Panc1 (cell line): ENCODE measurements around the gene KLF6. TPM values are rescaled to one million over a fixed set of nuclear protein-coding genes. Genes with fewer than 3 reads are reported as not detected.

ENCODE experiments used
- ATAC-seq: fragments of 200-7000 bp; cut with Tn5 transposase; 2 replicates; pipeline ENCODE4 v1.9.1; 2020; ENCODE audit warnings: mild to moderate bottlenecking, moderate library complexity
- BruUV-seq: library from RNA; stranded (reverse); fragments of 400-500 nt; replicated peaks from 2 replicates; lab custom pipeline; 2021; lab: Mats Ljungman, UMichigan
- CTCF ChIA-PET: fragments of 300-600 bp; sonication (Branson Sonifier 250); formaldehyde crosslinking; loops from one replicate; lab custom pipeline; 2022; ENCODE audit warnings: antibody characterized with exemption; lab: Charles Lee
- POLR2A ChIA-PET: fragments of 300-600 bp; sonication (Branson Sonifier 250); formaldehyde crosslinking; loops from one replicate; lab custom pipeline; 2022; ENCODE audit warnings: antibody characterized with exemption; lab: Charles Lee
- DNase-seq: peaks from one replicate; pipeline ENCODE4 v3.0.0-alpha.2; 2010; ENCODE audit warnings: low read depth, low spot score
- H3K27ac ChIP-seq: 2 replicates; pipeline ENCODE4 v1.5.1; 2011; ENCODE audit warnings: mild to moderate bottlenecking, low read length, inconsistent platforms
- H3K27me3 ChIP-seq: fragments of 200-500 bp; sonication (Bioruptor generic); 2 replicates; pipeline ENCODE4 v1.6.0; 2014; ENCODE audit warnings: low read length, inconsistent platforms; ENCODE audit not compliant: control insufficient read depth, insufficient read depth
- H3K36me3 ChIP-seq: fragments of 200-500 bp; sonication (Bioruptor generic); 2 replicates; pipeline ENCODE4 v1.5.1; 2014; ENCODE audit warnings: inconsistent platforms, mild to moderate bottlenecking, low read length, moderate library complexity; ENCODE audit not compliant: control insufficient read depth, insufficient read depth
- H3K4me1 ChIP-seq: 2 replicates; pipeline ENCODE4 v1.5.1; 2011; ENCODE audit warnings: inconsistent platforms, mild to moderate bottlenecking, low read length, moderate library complexity; ENCODE audit not compliant: control insufficient read depth, insufficient read depth
- H3K4me3 ChIP-seq, 2 experiments: 2 replicates each; pipeline ENCODE4 v1.5.1; 2011 to 2012; ENCODE audit warnings: low read depth in 2 of 2, low read length in 2 of 2, mild to moderate bottlenecking in 2 of 2, inconsistent platforms in 1 of 2, moderate library complexity in 1 of 2
- H3K9me3 ChIP-seq: fragments of 200-500 bp; sonication (Bioruptor generic); 2 replicates; pipeline ENCODE4 v1.5.1; 2014; ENCODE audit warnings: low read depth, mild to moderate bottlenecking, inconsistent platforms, low read length, moderate library complexity; ENCODE audit not compliant: control insufficient read depth, insufficient read depth
- POLR2AphosphoS5 ChIP-seq: IDR thresholded peaks from 2 replicates; pipeline ENCODE4 v1.6.1; 2012; ENCODE audit warnings: mild to moderate bottlenecking, low read depth, low read length, moderate library complexity
- SIN3A ChIP-seq: IDR thresholded peaks from 2 replicates; pipeline ENCODE4 v1.6.1; 2012; ENCODE audit warnings: low read depth, mild to moderate bottlenecking, low read length, moderate library complexity, borderline replicate concordance; ENCODE audit not compliant: insufficient read depth
- TCF7L2 ChIP-seq: IDR thresholded peaks from 2 replicates; pipeline ENCODE4 v1.6.1; 2011; ENCODE audit warnings: mild to moderate bottlenecking, low read depth, low read length, inconsistent platforms
- in situ Hi-C: cut with HindIII; loops from 2 replicates; pipeline ENCODE4 v1.10.0; 2016; ENCODE audit warnings: low sequenced_read_pairs, low pct_unique_long_range_greater_than_20kb
- intact Hi-C: fragments of 100-400 bp; cut with micrococcal nuclease; formaldehyde crosslinking; loops from one replicate; pipeline ENCODE4 v1.10.0; 2022; ENCODE audit not compliant: unreplicated experiment
- total RNA-seq: library from RNA; stranded (reverse); gene quantifications from one replicate; pipeline ENCODE4 v1.2.1, GENCODE V29; 2021; ENCODE audit not compliant: unreplicated experiment
- TF ChIP-seq, protein P1 (sequence below), 2 experiments: IDR thresholded peaks; 2 replicates each; pipeline ENCODE4 v1.6.1; 2011 to 2012; ENCODE audit warnings: low read depth in 2 of 2, control low read depth in 1 of 2, low read length in 1 of 2, mild to moderate bottlenecking in 1 of 2, moderate library complexity in 1 of 2; ENCODE audit not compliant: insufficient read depth in 1 of 2
- TF ChIP-seq, protein P2 (sequence below): fragments of 450-650 bp; IDR thresholded peaks from 2 replicates; pipeline ENCODE4 v1.5.1; 2017; ENCODE audit warnings: mild to moderate bottlenecking

KLF6 gene
- total RNA-seq, 1 experiment from 2014 or later, result 177 TPM

DNA sequence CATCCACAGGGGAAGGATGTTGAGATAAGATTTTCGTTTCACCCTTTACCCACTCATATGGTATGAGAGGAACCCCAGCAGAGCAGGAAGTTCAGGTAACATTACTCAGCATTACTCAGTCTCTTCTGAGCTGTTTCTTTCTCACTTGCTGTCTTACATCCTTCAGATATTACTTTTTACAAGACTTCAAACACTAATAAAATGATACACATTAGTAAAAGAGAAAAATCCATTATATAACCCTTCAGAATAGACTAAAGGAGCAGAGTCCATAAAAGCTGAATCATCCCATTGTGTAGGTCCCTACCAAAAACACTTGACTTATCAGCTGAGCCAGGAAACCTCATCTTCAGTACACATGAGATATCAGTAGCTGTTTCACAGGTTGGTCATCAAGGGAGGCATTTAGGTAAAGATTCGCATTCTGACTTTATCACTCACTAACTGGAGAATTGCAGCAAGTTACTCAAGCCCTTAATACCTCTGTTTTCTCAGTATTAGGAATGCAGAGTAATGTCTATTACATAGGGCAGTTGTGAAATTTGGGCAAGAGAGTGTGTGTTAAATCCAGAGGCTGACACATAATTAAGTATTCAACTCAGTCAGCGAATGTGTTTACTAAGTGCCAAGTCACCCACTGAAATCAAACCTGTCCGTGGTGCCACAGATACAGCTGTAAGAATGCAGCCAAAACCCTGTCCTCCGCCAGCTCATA, 44.7 kb downstream of the KLF6 start:
- peak; percentile 94 for DNase-seq
- POLR2A ChIA-PET, result no interaction called here
- H3K27ac ChIP-seq, result peak overlapping the region; percentile 75
- peak; percentile 92 for ATAC-seq
- no peaks in the 10 kb centered on the region for H3K36me3 ChIP-seq
- H3K4me3 ChIP-seq, result no peak overlapping the region
- H3K4me1 ChIP-seq, result peaks cover 6% of the 10 kb centered on the region; the same call in 1 of the 2 replicates
- no peaks in the 10 kb centered on the region for H3K27me3 ChIP-seq
- no TSS peak for BruUV-seq
- CTCF ChIA-PET, result no interaction called here
- H3K9me3 ChIP-seq, result no peaks in the 10 kb centered on the region; the same call in 1 of the 2 replicates
- intact Hi-C loops, result no loop called here
- TF ChIP-seq SIN3A, result no peak
- TF ChIP-seq, protein P1, sequence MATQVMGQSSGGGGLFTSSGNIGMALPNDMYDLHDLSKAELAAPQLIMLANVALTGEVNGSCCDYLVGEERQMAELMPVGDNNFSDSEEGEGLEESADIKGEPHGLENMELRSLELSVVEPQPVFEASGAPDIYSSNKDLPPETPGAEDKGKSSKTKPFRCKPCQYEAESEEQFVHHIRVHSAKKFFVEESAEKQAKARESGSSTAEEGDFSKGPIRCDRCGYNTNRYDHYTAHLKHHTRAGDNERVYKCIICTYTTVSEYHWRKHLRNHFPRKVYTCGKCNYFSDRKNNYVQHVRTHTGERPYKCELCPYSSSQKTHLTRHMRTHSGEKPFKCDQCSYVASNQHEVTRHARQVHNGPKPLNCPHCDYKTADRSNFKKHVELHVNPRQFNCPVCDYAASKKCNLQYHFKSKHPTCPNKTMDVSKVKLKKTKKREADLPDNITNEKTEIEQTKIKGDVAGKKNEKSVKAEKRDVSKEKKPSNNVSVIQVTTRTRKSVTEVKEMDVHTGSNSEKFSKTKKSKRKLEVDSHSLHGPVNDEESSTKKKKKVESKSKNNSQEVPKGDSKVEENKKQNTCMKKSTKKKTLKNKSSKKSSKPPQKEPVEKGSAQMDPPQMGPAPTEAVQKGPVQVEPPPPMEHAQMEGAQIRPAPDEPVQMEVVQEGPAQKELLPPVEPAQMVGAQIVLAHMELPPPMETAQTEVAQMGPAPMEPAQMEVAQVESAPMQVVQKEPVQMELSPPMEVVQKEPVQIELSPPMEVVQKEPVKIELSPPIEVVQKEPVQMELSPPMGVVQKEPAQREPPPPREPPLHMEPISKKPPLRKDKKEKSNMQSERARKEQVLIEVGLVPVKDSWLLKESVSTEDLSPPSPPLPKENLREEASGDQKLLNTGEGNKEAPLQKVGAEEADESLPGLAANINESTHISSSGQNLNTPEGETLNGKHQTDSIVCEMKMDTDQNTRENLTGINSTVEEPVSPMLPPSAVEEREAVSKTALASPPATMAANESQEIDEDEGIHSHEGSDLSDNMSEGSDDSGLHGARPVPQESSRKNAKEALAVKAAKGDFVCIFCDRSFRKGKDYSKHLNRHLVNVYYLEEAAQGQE (IDR thresholded peaks at IDR 0.05; ENCODE audit: insufficient read depth in 1 of 2, low read depth in 2 of 2, low read length in 1 of 2), result no peak
- no peak for TF ChIP-seq POLR2AphosphoS5
- no peak for TF ChIP-seq TCF7L2
- TF ChIP-seq, protein P2, sequence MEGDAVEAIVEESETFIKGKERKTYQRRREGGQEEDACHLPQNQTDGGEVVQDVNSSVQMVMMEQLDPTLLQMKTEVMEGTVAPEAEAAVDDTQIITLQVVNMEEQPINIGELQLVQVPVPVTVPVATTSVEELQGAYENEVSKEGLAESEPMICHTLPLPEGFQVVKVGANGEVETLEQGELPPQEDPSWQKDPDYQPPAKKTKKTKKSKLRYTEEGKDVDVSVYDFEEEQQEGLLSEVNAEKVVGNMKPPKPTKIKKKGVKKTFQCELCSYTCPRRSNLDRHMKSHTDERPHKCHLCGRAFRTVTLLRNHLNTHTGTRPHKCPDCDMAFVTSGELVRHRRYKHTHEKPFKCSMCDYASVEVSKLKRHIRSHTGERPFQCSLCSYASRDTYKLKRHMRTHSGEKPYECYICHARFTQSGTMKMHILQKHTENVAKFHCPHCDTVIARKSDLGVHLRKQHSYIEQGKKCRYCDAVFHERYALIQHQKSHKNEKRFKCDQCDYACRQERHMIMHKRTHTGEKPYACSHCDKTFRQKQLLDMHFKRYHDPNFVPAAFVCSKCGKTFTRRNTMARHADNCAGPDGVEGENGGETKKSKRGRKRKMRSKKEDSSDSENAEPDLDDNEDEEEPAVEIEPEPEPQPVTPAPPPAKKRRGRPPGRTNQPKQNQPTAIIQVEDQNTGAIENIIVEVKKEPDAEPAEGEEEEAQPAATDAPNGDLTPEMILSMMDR, result no peak
- in situ Hi-C loops, result no loop called here

GRCh38 chr10:3738855-3739350, 46.1 kb downstream of the KLF6 start:
- CTCF ChIA-PET, result no interaction called here

More at GRCh38 chr10:3738855-3739350, 46.1 kb downstream of the KLF6 start:
- ATAC-seq (no peak), DNase-seq (no peak)
- intact Hi-C loops (no loop called here), in situ Hi-C loops (no loop called here)
- Histone ChIP-seq H3K4me1 (peaks cover 6% of the 10 kb centered on the region; the same call in 1 of the 2 replicates), H3K4me3 (no peak overlapping the region), H3K36me3 (no peaks in the 10 kb centered on the region), H3K27me3 (no peaks in the 10 kb centered on the region), H3K27ac (peak overlapping the region; percentile 63; the same call in 1 of the 2 replicates), H3K9me3 (no peaks in the 10 kb centered on the region; the same call in 1 of the 2 replicates)
- POLR2A ChIA-PET, result no interaction called here
- TF ChIP-seq, protein P2, result no peak
- TF ChIP-seq TCF7L2 (no peak), SIN3A (no peak), POLR2AphosphoS5 (no peak)
- TF ChIP-seq, protein P1 (IDR thresholded peaks at IDR 0.05; ENCODE audit: insufficient read depth in 1 of 2, low read depth in 2 of 2, low read length in 1 of 2), result no peak
- BruUV-seq, result no TSS peak
